GM19397 (cell line): ENCODE data around the gene SLU7.
"Not testable (repeated sequence)": the region's sequence is repeated elsewhere in the genome, so short reads cannot be mapped to it uniquely, and the experiment has no call there.

ENCODE experiments used
- ATAC-seq: cut with Tn5 transposase; IDR thresholded peaks from one replicate; pipeline ENCODE4 v1.9.1; 2021; ENCODE audit warnings: mild to moderate bottlenecking, moderate library complexity; ENCODE audit not compliant: unreplicated experiment

The SLU7 gene

GRCh38 chr5:160451281-160451680, 32.4 kb upstream of the SLU7 start:
- no peak for ATAC-seq

GRCh38 chr5:160450164-160450932, 31.5 kb upstream of the SLU7 start:
- ATAC-seq = no peak

GRCh38 chr5:160449458-160449857, 30.6 kb upstream of the SLU7 start:
- no peak for ATAC-seq

GRCh38 chr5:160448886-160449285, 30.0 kb upstream of the SLU7 start:
- ATAC-seq = no peak

- no peak for ATAC-seq
Observed at GRCh38 chr5:160445751-160446150, 26.9 kb upstream of the SLU7 start.

DNA sequence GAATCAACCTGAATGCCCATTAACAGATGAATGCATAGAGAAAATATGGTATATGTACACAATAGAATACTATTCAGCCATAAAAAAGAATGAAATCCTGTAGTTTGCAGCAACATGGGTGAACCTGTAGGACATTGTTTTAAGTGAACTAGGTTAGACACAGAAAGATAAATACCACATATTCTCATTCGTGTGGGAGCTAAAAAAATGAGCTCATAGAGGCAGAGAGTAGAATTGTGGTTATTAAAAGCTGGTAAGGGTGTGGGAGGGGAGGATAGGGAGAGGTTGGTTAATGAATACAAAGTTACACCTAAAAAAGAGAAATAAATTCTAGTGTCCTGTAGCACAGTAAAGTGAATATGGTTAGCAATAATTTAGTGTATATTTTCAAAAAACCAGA, 26.3 kb upstream of the SLU7 start:
- no peak for ATAC-seq

- no peak for ATAC-seq
Observed at GRCh38 chr5:160444407-160444806, 25.5 kb upstream of the SLU7 start.

- no peak for ATAC-seq
Observed at GRCh38 chr5:160442824-160443431, 24.0 kb upstream of the SLU7 start.

DNA sequence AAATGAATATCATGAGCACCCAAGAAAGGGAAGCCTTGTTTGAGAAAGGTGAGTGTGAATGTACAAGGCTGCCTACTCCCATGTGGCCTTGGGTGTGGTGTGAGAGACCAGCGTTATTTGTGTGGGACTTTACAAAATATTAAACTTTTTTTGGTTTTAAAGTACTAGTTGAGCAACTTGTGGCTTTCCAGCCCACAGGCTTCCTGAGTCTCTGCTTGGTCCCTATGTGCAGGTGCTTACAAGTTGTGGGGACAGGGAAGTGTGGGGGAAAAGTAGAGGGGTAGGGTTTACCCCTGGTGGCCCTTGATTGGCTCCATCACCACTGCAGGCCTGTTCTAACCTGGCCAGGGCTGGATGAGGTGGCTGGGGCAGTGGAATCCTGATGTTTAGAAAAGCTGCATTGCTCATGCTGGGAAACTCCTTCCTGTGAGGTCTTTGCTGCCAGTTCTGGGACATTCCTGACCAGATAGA, 22.5 kb upstream of the SLU7 start:
- peak; percentile 20 for ATAC-seq

- ATAC-seq = peak; percentile 50
Observed at GRCh38 chr5:160439205-160439600, 20.3 kb upstream of the SLU7 start.

GRCh38 chr5:160438316-160439204, 19.7 kb upstream of the SLU7 start:
- peak; percentile 31 for ATAC-seq

DNA sequence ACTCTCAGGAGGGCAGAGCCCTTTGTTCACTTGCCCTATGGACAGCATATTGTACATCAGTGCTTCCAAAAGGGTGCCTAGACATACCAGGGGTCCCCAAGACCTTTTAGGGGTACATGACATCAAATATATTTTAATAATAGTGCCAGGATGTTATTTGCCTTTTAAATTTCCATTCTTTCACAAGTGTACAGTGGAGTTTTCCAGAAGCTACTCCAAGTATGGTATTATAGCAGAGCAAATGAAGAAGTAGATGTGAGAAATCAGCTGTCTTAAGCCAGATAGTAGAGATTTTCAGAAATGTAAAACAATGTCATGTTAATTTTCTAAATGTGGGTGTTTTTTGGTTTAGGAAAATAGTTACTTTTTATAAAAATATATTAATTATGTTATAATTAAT, 18.4 kb upstream of the SLU7 start:
- no peak for ATAC-seq

GRCh38 chr5:160436661-160437060, 17.8 kb upstream of the SLU7 start:
- not testable (repeated sequence) for ATAC-seq

DNA sequence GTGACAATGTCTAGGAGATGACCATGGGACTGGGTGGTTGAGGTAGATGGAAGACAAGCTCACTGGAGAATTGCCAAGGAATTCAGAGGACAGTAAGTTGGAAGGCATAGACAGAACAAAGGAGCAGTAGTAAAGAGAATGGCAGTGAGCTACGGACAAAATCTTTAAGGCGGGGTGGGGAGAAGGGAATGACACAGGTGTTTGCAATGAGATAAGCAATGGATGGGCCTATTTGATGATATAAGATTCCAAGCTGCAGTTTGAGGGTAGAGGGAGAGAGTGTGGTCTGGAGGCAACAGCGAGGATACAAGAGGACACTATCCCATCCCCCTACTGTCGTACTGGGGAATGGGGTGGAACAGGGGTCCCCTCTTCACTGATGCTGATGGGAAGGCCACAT, 17.1 kb upstream of the SLU7 start:
- ATAC-seq = no peak

GRCh38 chr5:160435532-160435931, 16.7 kb upstream of the SLU7 start:
- ATAC-seq = no peak

DNA sequence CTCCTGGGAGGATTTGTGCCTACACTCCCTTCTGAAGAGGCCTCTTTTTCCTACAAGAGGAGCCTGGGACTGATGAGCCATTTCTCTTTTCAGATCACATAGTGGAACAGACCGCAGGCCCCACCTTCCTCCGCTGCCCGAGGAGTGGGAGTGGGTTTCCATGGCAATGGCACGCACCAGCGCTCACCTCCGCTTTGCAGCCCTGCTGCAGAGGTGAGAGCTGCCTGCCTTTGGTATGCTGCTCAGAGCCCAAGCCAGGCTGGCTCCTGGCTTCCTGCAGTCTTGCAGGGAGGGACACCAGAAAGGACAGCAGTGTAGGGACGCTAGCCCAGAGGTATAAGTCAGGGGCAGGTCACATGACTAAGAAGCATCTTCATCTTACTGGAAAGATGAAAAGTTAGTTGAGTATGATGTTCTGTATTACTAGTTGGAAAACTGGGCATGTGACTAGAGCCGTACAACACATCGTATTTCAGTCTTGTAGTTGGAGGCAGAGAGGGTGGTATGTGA, 15.2 kb upstream of the SLU7 start:
- ATAC-seq = peak; percentile 82

DNA sequence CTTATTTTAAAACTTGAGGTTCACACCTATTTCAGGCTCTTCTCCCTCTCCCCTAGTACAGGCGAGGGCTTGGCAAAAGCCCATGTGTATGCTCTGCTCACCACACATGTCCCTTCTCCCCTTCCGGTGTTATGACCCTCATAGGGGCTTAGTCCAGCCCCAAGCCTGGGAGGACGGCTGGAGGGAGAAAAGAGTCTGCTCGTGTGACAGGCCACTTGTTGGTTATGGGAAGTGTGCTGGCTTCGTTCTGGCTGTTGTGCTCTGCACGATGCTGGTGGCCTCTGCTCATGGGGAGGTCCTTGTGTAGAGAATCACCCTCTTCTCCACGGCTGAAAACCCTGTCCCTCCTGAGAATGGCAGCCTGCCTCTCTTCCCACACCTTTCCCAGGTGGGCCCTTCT, 13.9 kb upstream of the SLU7 start:
- ATAC-seq = no peak

GRCh38 chr5:160432196-160432595, 13.3 kb upstream of the SLU7 start:
- no peak for ATAC-seq

GRCh38 chr5:160427607-160428006, 8.7 kb upstream of the SLU7 start:
- no peak for ATAC-seq

GRCh38 chr5:160423099-160423498, 4.2 kb upstream of the SLU7 start:
- ATAC-seq = no peak

DNA sequence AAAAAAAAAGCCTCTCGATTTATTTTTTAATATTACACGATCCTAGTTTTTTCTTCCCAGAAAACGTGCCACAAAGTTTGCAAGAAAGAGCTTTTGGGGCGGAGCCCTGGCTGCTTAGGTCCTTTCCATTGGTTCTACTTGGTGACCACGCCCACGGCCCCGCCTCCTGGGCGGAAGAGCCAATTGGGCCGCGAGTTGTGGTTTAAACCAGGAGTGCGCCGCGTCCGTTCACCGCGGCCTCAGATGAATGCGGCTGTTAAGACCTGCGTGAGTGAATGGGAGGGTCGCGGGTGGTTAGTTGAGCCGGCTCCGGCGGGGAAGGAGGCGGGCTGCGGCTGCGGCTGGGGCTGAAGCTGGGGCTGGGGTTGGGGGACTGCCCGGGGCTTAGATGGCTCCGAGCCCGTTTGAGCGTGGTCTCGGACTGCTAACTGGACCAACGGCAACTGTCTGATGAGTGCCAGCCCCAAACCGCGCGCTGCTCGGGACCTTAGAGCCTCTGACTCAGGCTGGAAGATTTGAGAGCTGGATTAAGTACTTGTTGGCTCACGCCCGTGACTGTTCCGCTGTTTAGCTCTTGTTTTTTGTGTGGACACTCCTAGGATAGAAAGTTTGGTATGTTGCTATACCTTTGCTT, 2.9 kb upstream of the SLU7 start, which contains the start of gene PTTG1:
Gene PTTG1, plus strand, starts transcription at position 231 of the 634 bp plus-strand sequence. CDS start 458 bp downstream, outside the sequence.
- ATAC-seq = peak; percentile 77
